ENCODE data around the gene BPIFB6. TPM values are rescaled to one million over a fixed set of nuclear protein-coding genes. Genes with fewer than 3 reads are reported as not detected.

Gene BPIFB6
- total RNA-seq, 1 experiment from 2014 or later, result not detected

GRCh38 chr20:32999603-33000250 lies 31.7 kb upstream of the BPIFB6 start:
- ATAC-seq (no peak), DNase-seq (ENCODE audit: low read depth, low spot score) (no peak)
- Histone ChIP-seq H3K9me3 (ENCODE audit: control insufficient read depth, insufficient read depth, low read depth, low read length) (peaks cover 4% of the 10 kb centered on the region; the same call in 1 of the 2 replicates), H3K27me3 (ENCODE audit: control insufficient read depth, insufficient read depth, low read length) (peaks cover 3% of the 10 kb centered on the region; the same call in 1 of the 2 replicates), H3K4me3 (ENCODE audit: low read depth in 2 of 2, low read length in 2 of 2) (no peak overlapping the region), H3K36me3 (ENCODE audit: control insufficient read depth, insufficient read depth, low read length) (no peaks in the 10 kb centered on the region), H3K4me1 (ENCODE audit: control insufficient read depth, insufficient read depth, low read length) (no peaks in the 10 kb centered on the region), H3K27ac (ENCODE audit: low read length) (no peak overlapping the region)
- ChIA-PET CTCF (no interaction called here), POLR2A (no interaction called here)
- TF ChIP-seq CTCF (IDR thresholded peaks at IDR 0.05), result no peak
- no peak for TF ChIP-seq TCF7L2 (IDR thresholded peaks at IDR 0.05; ENCODE audit: low read depth, low read length)
- no peak for TF ChIP-seq SIN3A (IDR thresholded peaks at IDR 0.05; ENCODE audit: borderline replicate concordance, insufficient read depth, low read depth, low read length)
- no peak for TF ChIP-seq POLR2AphosphoS5 (IDR thresholded peaks at IDR 0.05; ENCODE audit: low read depth, low read length)
- TF ChIP-seq, protein P1, sequence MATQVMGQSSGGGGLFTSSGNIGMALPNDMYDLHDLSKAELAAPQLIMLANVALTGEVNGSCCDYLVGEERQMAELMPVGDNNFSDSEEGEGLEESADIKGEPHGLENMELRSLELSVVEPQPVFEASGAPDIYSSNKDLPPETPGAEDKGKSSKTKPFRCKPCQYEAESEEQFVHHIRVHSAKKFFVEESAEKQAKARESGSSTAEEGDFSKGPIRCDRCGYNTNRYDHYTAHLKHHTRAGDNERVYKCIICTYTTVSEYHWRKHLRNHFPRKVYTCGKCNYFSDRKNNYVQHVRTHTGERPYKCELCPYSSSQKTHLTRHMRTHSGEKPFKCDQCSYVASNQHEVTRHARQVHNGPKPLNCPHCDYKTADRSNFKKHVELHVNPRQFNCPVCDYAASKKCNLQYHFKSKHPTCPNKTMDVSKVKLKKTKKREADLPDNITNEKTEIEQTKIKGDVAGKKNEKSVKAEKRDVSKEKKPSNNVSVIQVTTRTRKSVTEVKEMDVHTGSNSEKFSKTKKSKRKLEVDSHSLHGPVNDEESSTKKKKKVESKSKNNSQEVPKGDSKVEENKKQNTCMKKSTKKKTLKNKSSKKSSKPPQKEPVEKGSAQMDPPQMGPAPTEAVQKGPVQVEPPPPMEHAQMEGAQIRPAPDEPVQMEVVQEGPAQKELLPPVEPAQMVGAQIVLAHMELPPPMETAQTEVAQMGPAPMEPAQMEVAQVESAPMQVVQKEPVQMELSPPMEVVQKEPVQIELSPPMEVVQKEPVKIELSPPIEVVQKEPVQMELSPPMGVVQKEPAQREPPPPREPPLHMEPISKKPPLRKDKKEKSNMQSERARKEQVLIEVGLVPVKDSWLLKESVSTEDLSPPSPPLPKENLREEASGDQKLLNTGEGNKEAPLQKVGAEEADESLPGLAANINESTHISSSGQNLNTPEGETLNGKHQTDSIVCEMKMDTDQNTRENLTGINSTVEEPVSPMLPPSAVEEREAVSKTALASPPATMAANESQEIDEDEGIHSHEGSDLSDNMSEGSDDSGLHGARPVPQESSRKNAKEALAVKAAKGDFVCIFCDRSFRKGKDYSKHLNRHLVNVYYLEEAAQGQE (IDR thresholded peaks at IDR 0.05; ENCODE audit: insufficient read depth in 1 of 2, low read depth in 2 of 2, low read length in 1 of 2), result no peak
- in situ Hi-C loops (cut with HindIII; ENCODE audit: low pct_unique_long_range_greater_than_20kb, low sequenced_read_pairs) (no loop called here), intact Hi-C loops (cut with micrococcal nuclease; ENCODE audit: unreplicated experiment) (no loop called here)
- BruUV-seq (replicated peaks), result no TSS peak

DNA sequence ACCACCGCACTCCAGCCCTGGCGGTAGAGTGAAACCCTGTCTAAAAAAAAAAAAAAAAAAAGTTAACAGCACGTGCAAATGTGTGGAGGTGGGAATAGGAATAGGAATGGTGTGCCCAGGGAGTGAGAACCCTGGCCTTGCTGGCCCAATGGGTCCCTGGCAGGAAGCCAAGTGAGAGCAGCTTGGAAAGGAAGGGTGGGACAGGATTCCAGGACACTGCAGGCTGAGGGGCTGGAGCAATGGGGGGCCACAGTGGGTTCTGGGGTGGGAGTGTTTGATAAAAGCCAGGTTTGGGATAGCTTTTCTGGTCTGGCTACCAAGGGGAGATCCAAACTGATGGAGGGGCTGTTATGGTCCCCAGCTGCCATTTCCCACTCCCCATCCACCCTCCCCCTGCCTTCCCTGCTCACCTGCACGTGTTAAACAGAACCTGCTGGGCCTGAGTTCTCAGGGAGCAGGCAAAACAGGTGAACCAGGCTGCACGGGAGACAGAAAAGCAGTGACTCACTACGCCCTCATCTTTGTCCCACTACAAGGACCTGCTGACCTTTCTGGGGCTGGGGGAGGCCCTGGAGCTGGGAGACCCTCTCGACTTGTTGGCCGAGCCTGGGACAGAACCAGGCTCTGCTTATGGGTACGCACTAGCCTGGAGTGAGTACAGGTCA lies 30.5 kb upstream of the BPIFB6 start:
- Histone ChIP-seq H3K27ac (ENCODE audit: low read length) (no peak overlapping the region), H3K27me3 (ENCODE audit: control insufficient read depth, insufficient read depth, low read length) (peaks cover 3% of the 10 kb centered on the region), H3K4me1 (ENCODE audit: control insufficient read depth, insufficient read depth, low read length) (no peaks in the 10 kb centered on the region), H3K9me3 (ENCODE audit: control insufficient read depth, insufficient read depth, low read depth, low read length) (no peaks in the 10 kb centered on the region), H3K36me3 (ENCODE audit: control insufficient read depth, insufficient read depth, low read length) (no peaks in the 10 kb centered on the region), H3K4me3 (ENCODE audit: low read depth in 2 of 2, low read length in 2 of 2) (no peak overlapping the region)
- ChIA-PET CTCF (no interaction called here), POLR2A (no interaction called here)
- no TSS peak for BruUV-seq (replicated peaks)
- intact Hi-C loops (cut with micrococcal nuclease; ENCODE audit: unreplicated experiment), result no loop called here
- no peak for DNase-seq (ENCODE audit: low read depth, low spot score)
- in situ Hi-C loops (cut with HindIII; ENCODE audit: low pct_unique_long_range_greater_than_20kb, low sequenced_read_pairs), result no loop called here
- TF ChIP-seq POLR2AphosphoS5 (IDR thresholded peaks at IDR 0.05; ENCODE audit: low read depth, low read length) (no peak), SIN3A (IDR thresholded peaks at IDR 0.05; ENCODE audit: borderline replicate concordance, insufficient read depth, low read depth, low read length) (no peak)
- TF ChIP-seq, protein P1 (IDR thresholded peaks at IDR 0.05; ENCODE audit: insufficient read depth in 1 of 2, low read depth in 2 of 2, low read length in 1 of 2), result no peak
- no peak for ATAC-seq

All from Panc1 (cell line).